HG02763 (cell line): ENCODE results near the gene ST6GALNAC4.

Experiments used
- ATAC-seq: cut with Tn5 transposase; IDR thresholded peaks from one replicate; pipeline ENCODE4 v1.9.1; 2021; ENCODE audit warnings: mild to moderate bottlenecking, moderate library complexity; ENCODE audit not compliant: unreplicated experiment

ST6GALNAC4 gene

DNA sequence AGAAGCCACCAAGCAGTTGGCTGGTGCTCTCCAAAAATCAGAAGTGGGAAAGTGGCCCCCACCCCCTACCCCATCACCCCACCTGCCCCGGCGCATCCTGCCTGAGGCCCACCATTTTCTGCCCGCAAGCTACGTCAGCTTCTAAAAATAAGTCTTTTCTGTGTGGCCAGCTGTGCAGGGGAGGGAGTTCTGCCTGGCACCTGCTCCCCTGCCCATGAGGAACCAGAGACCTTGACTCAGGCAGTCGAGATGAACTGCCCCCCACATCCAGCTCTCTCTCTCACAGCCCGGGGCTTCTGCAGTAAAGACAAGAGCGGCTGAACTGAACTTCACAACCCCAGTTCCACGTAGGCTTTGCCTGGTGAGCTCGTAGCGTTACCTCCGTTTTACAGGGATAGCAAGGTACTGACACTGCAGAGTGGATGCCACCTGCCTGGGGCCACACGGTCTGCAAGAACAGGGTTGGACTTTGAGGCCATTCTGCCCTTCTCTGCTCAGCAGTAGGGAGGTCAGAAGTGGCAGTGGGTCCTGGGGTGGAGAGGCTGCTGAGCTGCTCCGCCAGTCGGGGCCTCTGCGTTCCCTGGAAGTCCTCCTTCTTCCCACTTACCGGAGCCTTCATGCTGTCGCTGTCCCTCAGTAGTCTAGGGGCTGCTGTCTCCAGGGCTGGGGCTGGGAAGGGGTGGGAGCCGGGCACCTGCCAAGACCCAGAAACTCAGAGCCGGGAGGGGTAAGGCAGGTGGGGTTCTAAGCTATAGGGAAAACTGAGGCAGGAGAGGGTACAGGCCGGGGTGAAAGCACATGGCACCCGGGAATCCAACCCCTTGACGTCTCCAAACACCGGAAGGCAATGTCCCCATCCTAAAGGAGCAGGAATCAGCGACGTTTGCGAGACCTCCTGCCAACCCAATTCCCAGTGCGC, 781 bp downstream of the ST6GALNAC4 start:
- no peak for ATAC-seq

DNA sequence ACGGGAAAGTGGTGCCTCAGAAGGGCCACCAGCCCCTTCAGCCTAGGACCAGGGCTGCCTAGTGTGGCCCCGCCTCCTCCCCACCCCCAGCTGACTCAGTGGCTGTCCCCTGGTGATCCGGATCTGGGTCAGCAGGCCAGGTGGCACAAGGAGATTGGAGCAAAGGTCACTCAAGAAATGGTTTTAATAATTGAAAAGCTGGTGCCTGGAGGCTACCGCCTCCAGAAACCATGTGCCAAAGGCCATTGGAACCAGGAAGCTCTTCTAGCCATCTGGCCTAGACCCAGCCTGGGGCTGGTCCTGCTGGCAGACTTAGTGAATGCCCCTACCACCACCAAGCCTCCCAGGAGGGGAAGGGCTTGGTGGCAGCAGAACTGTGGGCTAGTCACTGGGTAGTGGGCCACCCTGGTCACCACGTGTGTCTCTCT, 1.5 kb downstream of the ST6GALNAC4 start:
- ATAC-seq: no peak

DNA sequence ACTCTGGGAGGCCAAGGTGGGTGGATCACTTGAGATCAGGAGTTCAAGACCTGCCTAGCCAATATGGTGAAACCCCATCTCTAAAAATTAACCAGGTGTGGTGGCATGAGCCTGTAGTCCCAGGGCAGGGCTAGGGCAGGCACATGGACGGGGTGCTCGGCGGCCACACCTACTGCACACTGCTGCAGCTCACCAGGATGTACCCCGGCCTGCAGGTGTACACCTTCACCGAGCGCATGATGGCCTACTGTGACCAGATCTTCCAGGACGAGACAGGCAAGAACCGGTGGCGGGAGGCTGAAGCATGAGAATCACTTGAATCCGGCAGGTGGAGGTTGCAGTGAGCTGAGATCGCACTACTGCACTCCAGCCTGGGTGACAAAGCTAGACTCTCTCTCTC, 3.2 kb downstream of the ST6GALNAC4 start:
- ATAC-seq: no peak

DNA sequence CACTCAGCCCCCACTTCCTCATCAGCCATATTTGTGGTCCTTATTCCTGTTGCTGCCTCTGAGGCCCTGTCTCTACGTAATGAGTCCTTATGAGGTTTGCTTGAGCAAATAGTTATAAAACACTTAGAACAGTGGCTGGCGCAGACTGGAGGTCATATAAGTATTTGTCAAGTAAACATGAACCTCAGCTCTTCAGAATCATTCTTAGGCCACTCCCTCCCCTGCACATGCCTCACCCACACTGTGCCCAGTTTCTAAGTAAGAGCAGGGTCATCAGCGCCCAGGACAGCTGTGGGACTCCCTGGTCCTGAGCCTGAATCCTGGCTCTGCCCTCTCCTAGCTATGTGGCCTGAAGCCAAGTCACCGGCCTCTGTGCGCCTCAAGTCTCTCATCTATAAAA, 4.0 kb downstream of the ST6GALNAC4 start:
- ATAC-seq: no peak

DNA sequence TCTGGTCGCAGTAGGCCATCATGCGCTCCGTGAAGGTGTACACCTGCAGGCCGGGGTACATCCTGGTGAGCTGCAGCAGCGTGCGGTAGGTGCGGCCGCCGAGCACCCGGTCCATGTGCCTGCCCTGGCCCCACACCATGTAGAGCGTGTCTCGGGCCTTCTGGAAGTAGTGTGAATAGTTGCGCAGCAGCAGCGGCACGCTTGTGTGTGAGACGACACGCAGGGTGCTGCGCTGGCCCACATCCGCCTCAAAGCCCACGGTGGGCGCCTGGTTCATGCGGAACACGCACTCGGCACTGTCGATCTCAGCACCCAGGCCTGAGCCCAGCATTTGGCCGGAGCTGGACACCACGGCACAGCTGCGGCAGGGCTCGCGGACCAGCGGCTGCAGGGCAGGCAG, 4.5 kb downstream of the ST6GALNAC4 start:
- ATAC-seq: no peak

DNA sequence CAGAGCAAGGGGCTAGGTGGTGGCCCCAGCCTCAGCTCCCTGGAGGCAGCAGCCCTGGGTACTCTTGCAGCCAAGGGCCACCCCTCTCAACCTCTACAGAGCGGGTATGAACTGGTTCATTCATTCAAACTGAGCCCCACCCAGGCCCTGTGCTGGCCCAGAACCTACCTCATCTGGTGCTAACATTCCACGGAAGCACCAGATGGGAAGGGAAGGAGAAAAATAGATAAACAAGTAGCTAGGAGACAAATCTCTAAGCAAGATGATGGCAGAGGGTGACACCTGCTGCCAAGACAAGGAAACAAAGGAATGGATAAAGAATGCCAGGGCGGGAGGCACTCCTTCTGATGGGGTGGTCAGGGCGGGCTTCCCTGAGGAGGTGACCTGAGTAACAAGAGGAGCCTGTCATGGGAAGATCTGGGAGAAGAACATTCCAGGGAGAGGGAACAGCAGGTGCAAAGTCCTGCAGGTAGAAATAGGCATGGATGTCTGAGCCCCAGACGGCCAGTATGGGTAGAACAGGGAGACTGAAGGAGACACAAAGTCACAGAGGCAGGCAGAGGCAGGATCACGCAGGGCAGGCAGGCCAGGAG, 6.1 kb downstream of the ST6GALNAC4 start:
- no peak for ATAC-seq

DNA sequence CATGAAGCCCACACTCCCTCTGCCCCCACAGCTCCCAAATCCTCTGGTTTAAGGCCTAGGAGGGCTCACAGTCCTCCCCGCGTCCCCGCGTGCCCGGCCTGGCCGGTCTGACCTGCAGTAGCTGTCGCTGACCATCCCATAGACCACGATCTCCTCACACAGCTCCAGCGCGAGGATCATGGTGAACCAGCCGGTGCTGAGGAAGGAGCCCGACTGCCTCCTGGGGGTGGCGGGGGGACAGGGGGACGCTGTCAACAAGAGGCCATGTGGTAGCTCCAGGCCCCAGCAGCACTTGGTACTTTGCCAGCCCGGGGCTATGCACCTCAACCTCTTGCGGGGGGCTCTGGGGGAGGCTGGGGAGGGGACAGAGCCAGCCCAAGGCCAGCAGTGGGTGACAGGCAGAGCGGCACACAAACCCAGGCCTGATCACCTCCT, 7.0 kb downstream of the ST6GALNAC4 start:
- ATAC-seq: no peak

DNA sequence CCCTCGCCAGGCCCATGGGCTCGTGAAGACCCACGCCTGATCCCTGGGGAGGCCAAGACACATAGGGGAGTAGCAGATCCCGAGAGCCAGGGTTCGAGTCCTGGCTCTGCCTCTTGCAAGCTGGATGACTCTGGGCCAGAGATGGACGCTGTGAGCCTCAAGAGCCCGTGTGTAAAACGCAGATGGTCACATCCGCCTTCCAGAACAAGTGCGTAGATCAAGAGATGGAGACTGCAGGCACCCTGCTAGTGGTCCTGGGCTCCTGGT, 8.2 kb downstream of the ST6GALNAC4 start:
- ATAC-seq: no peak

DNA sequence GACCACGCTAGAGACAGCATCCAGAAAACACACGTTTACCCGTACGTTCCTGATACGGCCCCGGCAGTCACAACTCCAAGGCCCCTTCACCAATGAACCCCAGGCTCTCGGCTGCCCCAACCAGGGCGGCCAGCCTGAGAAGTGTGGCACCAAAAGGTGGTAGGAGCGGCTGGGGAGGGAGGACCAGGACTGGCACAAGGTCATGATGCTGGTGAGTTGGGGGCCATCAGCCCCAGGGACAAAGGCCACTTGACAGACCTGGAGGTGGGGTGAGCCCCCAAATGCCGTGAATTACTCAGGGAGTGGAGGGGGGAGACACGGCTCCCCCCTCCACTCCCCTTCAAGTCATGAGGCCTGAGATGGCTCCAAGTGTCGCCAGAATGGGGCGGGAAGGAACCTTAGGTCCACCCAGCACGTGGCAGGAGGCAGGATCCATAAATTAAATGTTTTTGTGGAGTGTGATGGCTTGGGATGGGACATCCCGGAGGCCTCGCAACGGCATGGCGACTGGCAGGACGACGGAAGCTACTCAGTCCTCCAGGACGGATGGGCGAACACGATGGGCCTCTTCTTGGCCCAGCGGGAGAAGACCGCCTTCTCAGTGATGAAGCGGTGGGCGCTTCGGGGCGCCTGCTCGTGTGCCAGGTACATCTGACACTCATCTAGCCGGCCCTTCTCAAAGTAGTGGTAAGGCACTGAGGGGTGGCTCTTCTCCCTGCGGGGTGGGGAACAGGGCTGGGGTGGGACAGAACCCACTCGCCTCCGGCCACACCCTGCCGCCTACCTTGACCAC, 8.8 kb downstream of the ST6GALNAC4 start:
- ATAC-seq: no peak

DNA sequence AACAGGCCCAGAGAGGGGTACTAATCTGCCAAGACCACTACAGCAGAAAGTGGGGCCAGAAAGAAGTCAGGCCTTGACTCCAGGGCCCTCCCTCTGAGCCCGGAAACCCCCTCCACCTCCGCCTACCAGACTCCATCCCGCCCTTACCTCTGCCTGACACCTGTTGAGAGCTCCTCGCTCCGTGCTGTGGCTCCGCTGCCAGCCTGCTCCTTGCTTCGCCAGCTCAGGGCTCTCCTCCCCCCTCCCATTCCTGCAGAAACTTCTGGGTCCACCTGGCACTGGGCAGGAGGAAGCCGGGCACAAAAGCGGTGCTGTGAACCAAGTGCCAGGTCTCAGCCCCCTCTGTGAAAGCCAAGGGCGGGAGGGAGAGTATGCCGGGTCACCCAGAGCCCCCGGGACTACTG, 11.1 kb downstream of the ST6GALNAC4 start:
- ATAC-seq: no peak

DNA sequence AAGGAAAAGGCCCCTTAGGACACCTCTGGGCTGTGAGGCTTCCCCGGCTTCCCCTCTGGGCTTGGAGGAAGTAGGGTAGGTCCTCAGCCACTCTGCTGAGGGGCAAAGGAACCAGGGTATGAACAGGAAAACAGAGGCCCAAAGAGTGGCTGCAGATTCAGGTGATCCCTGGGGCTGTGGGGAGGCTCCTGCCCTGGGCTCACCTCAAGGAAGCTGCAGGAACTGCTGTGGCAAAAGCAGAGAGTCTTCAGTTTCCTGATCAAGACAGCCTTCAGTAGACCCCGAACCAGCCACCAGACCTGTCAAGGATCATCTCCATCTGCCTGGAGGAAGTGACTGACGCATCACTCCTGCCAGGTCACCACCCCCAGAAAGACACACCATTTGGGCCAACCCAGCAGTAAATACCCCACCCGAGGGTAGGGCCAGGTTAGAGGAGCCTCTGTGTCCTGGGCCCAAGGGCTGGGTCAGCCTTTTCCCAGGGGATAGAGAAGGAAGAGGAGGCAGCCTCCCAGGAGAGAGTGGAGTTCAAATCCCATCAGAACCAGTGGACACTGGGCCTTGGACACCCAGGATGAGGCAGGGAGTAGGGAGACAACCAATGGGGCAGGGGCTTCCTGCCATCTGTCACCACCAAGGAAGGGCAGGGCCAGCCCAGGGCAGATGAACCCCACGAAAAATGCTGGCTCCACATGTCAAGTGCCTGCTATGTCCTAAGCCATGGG, 11.7 kb downstream of the ST6GALNAC4 start:
- ATAC-seq: no peak

DNA sequence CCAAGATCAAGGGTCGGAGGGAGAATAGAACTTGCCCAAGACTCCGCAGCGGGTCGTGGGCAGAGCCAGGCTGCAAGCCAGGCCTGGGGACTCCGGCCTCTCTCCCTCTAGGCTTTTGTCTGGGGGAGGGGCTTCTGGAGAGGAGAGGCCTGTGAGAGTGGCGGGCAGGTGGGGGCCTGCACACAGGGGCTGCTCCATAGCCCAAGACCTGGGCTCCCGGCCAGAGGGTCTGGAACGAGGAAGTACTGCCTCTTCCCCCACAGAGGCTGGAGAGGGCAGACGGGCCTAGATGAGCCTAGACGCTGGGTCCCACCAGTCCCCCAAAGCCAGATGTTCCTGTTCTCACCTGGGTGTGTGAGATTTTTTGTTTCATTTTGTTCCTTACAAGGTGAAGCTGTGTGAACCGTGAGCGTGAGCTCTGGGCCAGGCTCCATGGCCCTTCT, 12.3 kb downstream of the ST6GALNAC4 start:
- no peak for ATAC-seq

DNA sequence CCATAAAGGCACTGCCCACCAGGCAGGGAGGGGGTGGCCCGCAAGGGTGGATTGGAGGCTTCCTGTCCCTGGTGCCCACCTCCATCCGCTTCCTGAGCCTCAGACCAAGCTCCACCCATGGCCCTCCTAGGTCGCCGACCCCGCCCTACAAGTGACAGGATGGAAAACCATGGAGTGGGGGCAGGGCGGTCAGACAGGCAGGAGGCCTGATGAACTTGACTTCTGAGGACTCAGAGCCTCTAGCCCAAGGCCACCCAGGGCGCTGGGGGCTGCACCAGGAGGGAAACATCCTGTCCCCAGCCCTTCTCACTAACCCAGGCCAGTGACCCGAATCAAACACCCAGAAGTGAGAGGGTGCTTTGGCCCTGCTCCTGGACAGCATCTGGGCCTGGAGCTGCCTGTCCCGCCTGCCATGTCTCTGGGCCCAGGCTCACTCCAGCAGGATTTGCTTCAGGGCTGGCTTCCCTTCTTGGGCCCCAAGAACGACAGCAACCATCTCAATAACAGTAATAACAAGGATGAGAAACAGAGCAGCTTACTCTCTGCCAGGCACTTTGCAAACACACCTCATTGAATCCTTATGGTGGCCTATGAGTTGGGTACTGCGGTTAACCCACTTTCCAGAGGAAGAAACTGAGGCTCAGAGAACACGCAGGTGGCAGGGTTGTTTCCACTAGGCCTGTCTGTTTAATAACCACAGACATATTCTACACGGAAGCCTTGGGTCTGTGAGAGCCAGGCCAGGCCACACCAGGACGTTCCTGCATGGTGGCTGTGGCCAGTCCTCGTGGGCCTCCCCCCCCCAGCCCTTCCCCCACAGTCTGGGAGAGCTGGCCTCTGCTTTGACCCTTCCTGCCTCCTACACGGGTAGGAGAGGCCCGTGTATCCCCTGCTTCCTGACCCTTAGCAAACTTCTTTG, 13.0 kb downstream of the ST6GALNAC4 start:
- ATAC-seq: no peak

DNA sequence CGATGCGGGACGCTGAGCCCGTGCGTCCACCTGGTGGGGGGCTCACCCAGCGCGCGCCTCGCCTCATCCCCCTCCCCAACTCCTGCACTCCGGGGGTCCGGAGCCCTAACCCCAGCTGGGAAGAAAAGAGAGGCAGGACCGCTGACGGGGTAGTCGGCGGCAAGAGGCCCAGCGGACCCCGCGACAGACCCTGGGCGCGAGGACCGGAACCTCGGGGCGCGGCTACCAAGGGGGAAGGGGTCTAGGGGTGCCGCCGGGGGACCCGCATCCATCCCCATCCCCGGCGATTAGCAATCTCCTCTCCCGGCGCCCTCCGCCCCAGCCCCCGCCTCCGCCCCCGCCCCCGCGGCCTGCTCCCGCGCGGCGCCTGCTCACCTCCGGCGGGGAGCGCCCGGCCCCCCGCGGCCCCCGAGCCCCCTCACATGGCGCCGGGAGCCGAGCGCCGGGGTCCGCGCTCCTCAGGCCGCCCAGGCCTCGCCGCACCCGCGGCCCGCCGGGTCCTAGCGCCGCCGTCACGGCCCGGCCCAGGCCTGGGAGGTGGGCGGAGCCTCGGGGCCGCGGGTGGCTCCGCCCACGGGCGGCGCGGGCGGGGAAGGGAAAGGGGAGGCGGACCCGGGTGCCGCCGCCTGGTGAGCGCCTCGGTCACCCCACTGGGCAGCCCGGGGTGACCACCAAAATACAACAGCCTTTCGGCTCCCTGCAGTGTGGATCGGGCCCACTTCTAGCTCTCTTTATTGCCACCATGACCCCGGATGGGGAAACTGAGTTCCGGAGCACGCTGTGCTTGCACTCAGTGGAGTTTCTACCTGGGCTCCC, 17.5 kb downstream of the ST6GALNAC4 start, which contains the start of gene ST6GALNAC6:
Gene ST6GALNAC6, minus strand, starts transcription at position 476 of the 816 bp plus-strand sequence. CDS start 1,622 bp downstream, outside the sequence.
- ATAC-seq: peak; percentile 61

DNA sequence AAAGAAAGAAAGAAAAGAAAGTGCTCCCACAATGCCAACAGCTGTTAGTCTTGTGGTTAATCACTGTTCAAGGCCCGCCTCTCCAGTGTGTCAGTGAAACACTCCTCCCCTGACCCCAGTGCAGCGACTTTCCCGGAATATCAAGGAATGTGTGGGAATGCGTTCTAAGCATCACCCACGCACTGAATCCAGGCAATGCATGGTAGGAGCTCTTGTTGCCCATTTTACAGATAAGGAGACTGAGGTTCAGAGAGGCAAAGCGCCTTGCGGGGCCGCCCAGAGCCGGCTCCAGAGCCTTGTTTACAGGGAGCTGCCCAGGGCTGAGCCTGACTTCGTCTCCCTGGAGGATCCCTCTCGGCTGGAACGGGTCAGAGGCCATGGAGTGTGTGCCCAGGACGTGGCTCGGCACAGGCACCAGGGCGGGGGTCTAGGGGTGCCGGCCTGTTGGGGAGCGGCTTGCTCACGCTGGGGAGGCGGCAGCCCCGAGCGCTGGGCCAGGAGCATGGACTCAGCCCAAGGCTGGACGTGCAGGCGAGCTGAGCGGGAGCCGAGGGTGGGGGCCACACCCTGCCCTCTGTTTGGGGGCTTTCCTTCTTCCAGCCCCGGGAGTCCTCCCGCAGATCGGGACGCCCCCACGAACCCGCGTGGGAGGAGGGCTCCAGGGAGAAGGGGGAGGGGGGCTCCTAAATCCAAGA, 18.3 kb downstream of the ST6GALNAC4 start:
- ATAC-seq: peak; percentile 10

DNA sequence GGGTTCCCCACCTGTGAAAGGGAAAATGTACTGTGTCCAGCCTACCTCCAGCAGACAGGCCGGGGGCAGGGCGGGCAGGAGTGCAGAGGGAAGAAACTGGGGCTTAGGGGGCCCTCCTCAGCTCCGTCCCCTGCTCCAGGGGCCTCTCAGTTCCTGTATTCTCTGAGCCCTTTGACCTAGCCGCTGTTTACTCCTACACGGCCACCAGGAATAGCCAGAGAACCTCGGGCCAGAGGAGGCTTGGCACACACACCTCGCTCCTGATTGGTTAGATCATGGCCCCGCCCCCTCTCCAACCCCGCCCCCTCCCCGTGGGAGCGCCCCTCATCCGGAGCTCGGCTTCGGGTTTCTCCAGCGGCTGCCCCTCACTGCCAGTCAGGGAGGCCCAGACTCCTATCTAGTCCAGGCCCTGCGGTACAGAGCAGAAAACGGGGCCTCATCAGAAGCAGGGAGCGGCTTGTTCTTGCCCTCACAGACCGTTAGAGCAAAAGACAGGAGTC, 19.6 kb downstream of the ST6GALNAC4 start:
- no peak for ATAC-seq

DNA sequence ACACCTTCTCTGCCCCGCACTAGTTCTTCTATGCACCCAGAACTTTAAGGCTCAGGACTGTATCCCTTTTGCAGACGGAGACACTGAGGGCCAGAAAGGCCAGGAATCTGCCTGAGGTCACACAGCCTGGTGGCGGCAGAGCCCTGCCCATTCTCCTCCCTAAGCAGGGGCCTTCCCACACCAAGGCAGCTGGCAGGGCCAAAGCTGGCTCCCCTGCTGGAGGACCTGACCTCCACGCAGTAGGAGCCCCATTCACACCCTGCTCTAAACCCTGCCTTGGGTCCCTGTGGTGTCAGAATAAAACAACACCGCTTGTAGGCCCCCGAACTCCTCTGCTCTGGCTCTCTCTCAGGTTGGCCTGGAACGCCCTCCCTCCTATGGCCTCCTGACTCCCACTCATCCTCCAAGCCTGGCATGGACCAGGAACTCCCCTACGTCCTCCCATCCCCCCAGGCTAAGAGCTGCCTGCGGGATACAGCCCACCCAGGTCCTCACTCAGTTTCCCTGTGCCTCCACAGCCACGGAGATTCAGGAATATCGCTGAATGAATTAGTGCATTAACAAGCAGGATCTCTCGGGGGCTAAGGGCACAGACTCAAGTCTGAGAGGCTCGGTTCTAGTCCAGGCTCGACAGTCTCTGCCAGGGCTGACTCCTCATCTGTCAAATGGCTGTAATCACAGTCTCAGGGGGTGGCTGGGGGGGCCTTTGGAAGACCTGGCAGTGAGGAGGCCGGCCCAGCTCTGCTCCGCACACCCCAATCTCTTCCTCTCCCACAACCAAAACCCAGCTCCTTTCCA, 20.2 kb downstream of the ST6GALNAC4 start:
- no peak for ATAC-seq
